MM.1S (cell line): ENCODE data around the gene PMPCA.

ENCODE experiments used
- EZH2phosphoT487 ChIP-seq: fragments of 300-600 bp; sonication (generic); IDR thresholded peaks from 2 replicates; pipeline ENCODE4 v1.6.1; 2018; ENCODE audit warnings: antibody characterized with exemption, low read length
- TF ChIP-seq, protein P1 (sequence below): fragments of 300-600 bp; sonication (generic); IDR thresholded peaks from 2 replicates; pipeline ENCODE4 v1.5.1; 2016; ENCODE audit warnings: antibody characterized with exemption, low read length, mixed read lengths

DNA sequence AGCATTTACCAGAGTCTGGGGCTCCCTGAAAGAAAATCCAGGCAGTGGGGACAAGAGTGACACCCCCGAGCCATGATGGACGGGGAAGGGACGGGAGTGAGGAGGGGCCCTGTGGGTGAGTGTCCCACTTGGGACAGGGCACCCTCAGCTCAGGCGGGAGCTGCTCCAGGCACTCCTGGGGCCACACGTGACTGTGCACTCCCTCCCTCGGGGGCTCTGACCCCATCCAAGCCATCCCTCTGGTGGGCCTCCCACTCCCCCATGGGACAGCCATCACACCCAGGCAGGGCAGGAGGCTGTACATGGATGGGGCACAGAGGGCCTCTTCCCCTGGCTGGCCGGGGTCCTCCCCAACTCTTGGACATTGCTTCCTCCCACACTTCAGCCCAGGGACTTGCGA, 34.0 kb upstream of the PMPCA start:
- TF ChIP-seq, protein P1, sequence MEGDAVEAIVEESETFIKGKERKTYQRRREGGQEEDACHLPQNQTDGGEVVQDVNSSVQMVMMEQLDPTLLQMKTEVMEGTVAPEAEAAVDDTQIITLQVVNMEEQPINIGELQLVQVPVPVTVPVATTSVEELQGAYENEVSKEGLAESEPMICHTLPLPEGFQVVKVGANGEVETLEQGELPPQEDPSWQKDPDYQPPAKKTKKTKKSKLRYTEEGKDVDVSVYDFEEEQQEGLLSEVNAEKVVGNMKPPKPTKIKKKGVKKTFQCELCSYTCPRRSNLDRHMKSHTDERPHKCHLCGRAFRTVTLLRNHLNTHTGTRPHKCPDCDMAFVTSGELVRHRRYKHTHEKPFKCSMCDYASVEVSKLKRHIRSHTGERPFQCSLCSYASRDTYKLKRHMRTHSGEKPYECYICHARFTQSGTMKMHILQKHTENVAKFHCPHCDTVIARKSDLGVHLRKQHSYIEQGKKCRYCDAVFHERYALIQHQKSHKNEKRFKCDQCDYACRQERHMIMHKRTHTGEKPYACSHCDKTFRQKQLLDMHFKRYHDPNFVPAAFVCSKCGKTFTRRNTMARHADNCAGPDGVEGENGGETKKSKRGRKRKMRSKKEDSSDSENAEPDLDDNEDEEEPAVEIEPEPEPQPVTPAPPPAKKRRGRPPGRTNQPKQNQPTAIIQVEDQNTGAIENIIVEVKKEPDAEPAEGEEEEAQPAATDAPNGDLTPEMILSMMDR = no peak
- TF ChIP-seq EZH2phosphoT487 = no peak
